ENCODE measurements around the gene RASGRF2.

- TF ChIP-seq CTCF (IDR thresholded peaks at IDR 0.05; ENCODE audit: low read depth, low read length) (no peak), POLR2A (IDR thresholded peaks at IDR 0.05; ENCODE audit: extremely low read depth, insufficient read length) (no peak)
Observed at GRCh38 chr5:80986382-80986781, 26.2 kb downstream of the RASGRF2 start.
